Measurements from ENCODE around the gene USP17L18.
"Not testable (repeated sequence)": the region's sequence is repeated elsewhere in the genome, so short reads cannot be mapped to it uniquely, and the experiment has no call there.

The USP17L18 gene

GRCh38 chr4:9262572-9262971, 14.1 kb downstream of the USP17L18 start, which contains the start of gene USP17L21:
TSS of gene USP17L21 (plus strand) at chr4:9262872. CDS start at chr4:9262872, 0 bp downstream.
- H3K9me3 ChIP-seq (ENCODE audit: control insufficient read depth, low read length); H3K4me1 ChIP-seq (ENCODE audit: control insufficient read depth, insufficient read depth, low read length); H3K27me3 ChIP-seq (ENCODE audit: control insufficient read depth, insufficient read depth, low read length); H3K9ac ChIP-seq (ENCODE audit: low read length); H3K36me3 ChIP-seq (ENCODE audit: control insufficient read depth, insufficient read depth, low read length); H3K4me3 ChIP-seq (ENCODE audit: low read length): not testable (repeated sequence)

GRCh38 chr4:9267319-9267718, 18.9 kb downstream of the USP17L18 start, which contains the start of gene USP17L22:
TSS of gene USP17L22 (plus strand) at chr4:9267619. CDS start at chr4:9267619, 0 bp downstream.
- H3K9me3 ChIP-seq (ENCODE audit: control insufficient read depth, low read length); H3K9ac ChIP-seq (ENCODE audit: low read length); H3K36me3 ChIP-seq (ENCODE audit: control insufficient read depth, insufficient read depth, low read length); H3K4me3 ChIP-seq (ENCODE audit: low read length); H3K27me3 ChIP-seq (ENCODE audit: control insufficient read depth, insufficient read depth, low read length); H3K4me1 ChIP-seq (ENCODE audit: control insufficient read depth, insufficient read depth, low read length): not testable (repeated sequence)

GRCh38 chr4:9271719-9272118, 23.3 kb downstream of the USP17L18 start:
- not testable (repeated sequence) for H3K36me3 ChIP-seq (ENCODE audit: control insufficient read depth, insufficient read depth, low read length); H3K4me3 ChIP-seq (ENCODE audit: low read length); H3K9me3 ChIP-seq (ENCODE audit: control insufficient read depth, low read length); H3K9ac ChIP-seq (ENCODE audit: low read length); H3K27me3 ChIP-seq (ENCODE audit: control insufficient read depth, insufficient read depth, low read length); H3K4me1 ChIP-seq (ENCODE audit: control insufficient read depth, insufficient read depth, low read length)
